Mesenchymal stem cell (in vitro differentiated cells and primary cell): ENCODE measurements around the gene ANKFN1.

Source experiments
- DNase-seq: peaks from one replicate; pipeline ENCODE4 v3.0.0-alpha.2; 2013
- H2AFZ ChIP-seq: one replicate; pipeline ENCODE4 v1.6.1; 2013; ENCODE audit warnings: low read depth, mild to moderate bottlenecking, control low read depth, inconsistent platforms, low read length, moderate library complexity
- H2AK5ac ChIP-seq: 2 replicates; pipeline ENCODE4 v1.6.1; 2013; ENCODE audit warnings: low read length, moderate library complexity, mild to moderate bottlenecking, inconsistent platforms; ENCODE audit not compliant: severe bottlenecking
- H2BK120ac ChIP-seq: one replicate; pipeline ENCODE4 v1.6.1; 2013; ENCODE audit warnings: low read depth, mild to moderate bottlenecking, inconsistent platforms, low read length, moderate library complexity
- H2BK12ac ChIP-seq, 2 experiments: one replicate each; pipeline ENCODE4 v1.6.1; 2013; ENCODE audit warnings: inconsistent platforms in 2 of 2, low read length in 2 of 2, mild to moderate bottlenecking in 2 of 2, moderate library complexity in 2 of 2, control low read depth in 1 of 2
- H2BK15ac ChIP-seq: one replicate; pipeline ENCODE4 v1.6.1; 2013; ENCODE audit warnings: mild to moderate bottlenecking, low read depth, inconsistent platforms; ENCODE audit not compliant: poor library complexity, severe bottlenecking
- H2BK5ac ChIP-seq: 2 replicates; pipeline ENCODE4 v1.6.1; 2013; ENCODE audit warnings: low read depth, mild to moderate bottlenecking, low read length, control low read depth, inconsistent platforms; ENCODE audit not compliant: poor library complexity, severe bottlenecking
- H3K14ac ChIP-seq, 2 experiments: one replicate each; pipeline ENCODE4 v1.6.1; 2013; ENCODE audit warnings: inconsistent platforms in 2 of 2, low read length in 2 of 2, control low read depth in 1 of 2, mild to moderate bottlenecking in 1 of 2, moderate library complexity in 1 of 2
- H3K18ac ChIP-seq, 2 experiments: one replicate each; pipeline ENCODE4 v1.6.1; 2013; ENCODE audit warnings: inconsistent platforms in 2 of 2, low read length in 2 of 2, control low read depth in 1 of 2, low read depth in 1 of 2, mild to moderate bottlenecking in 1 of 2
- H3K23ac ChIP-seq, 2 experiments: one replicate each; pipeline ENCODE4 v1.6.1; 2013; ENCODE audit warnings: inconsistent platforms in 2 of 2, low read length in 2 of 2, mild to moderate bottlenecking in 2 of 2, moderate library complexity in 2 of 2, control low read depth in 1 of 2
- H3K27ac ChIP-seq: 2 replicates; pipeline ENCODE4 v1.5.1; 2013; ENCODE audit warnings: mild to moderate bottlenecking, moderate library complexity, low read length, control low read depth, inconsistent platforms; ENCODE audit not compliant: poor library complexity, severe bottlenecking
- H3K27me3 ChIP-seq, 2 experiments: 2 replicates each; pipeline versions ENCODE4 v1.6.1 to v1.7.0; 2013; ENCODE audit warnings: low read length in 2 of 2, mild to moderate bottlenecking in 2 of 2, moderate library complexity in 2 of 2, control low read depth in 1 of 2, inconsistent platforms in 1 of 2; ENCODE audit not compliant: control insufficient read depth in 1 of 2, insufficient read depth in 1 of 2
- H3K36me3 ChIP-seq, 2 experiments: 2 replicates each; pipeline versions ENCODE4 v1.6.1 to v1.7.0; 2013; ENCODE audit warnings: low read length in 2 of 2, control low read depth in 1 of 2, inconsistent platforms in 1 of 2, low read depth in 1 of 2, mild to moderate bottlenecking in 1 of 2; ENCODE audit not compliant: insufficient read depth in 2 of 2, control insufficient read depth in 1 of 2
- H3K4ac ChIP-seq, 2 experiments: one replicate each; pipeline ENCODE4 v1.6.1; 2013; ENCODE audit warnings: inconsistent platforms in 2 of 2, low read length in 2 of 2, mild to moderate bottlenecking in 2 of 2, moderate library complexity in 2 of 2, control low read depth in 1 of 2, low read depth in 1 of 2
- H3K4me1 ChIP-seq: 2 replicates; pipeline ENCODE4 v1.6.1; 2013; ENCODE audit warnings: low read depth, low read length, control low read depth; ENCODE audit not compliant: control insufficient read depth, insufficient read depth
- H3K4me2 ChIP-seq: 2 replicates; pipeline ENCODE4 v1.6.1; 2013; ENCODE audit warnings: low read length, mild to moderate bottlenecking, inconsistent platforms; ENCODE audit not compliant: poor library complexity, severe bottlenecking
- H3K4me3 ChIP-seq, 2 experiments: 2 replicates each; pipeline versions ENCODE4 v1.5.1 to v1.7.0; 2013; ENCODE audit warnings: low read length in 2 of 2, mild to moderate bottlenecking in 2 of 2, control low read depth in 1 of 2, low read depth in 1 of 2; ENCODE audit not compliant: insufficient read depth in 1 of 2
- H3K79me1 ChIP-seq: replicated peaks from 2 replicates; pipeline ENCODE4 v1.6.1; 2013; ENCODE audit warnings: mild to moderate bottlenecking, control low read depth, low read length, inconsistent platforms; ENCODE audit not compliant: poor library complexity, severe bottlenecking
- H3K9ac ChIP-seq: 2 replicates; pipeline ENCODE4 v1.7.0; 2013; ENCODE audit warnings: mild to moderate bottlenecking, low read length, moderate library complexity
- H3K9me3 ChIP-seq: 2 replicates; pipeline ENCODE4 v1.7.0; 2013; ENCODE audit warnings: mild to moderate bottlenecking, low read length; ENCODE audit not compliant: control insufficient read depth
- H4K8ac ChIP-seq: one replicate; pipeline ENCODE4 v1.6.1; 2013; ENCODE audit warnings: inconsistent platforms, mild to moderate bottlenecking, low read length, moderate library complexity
- H4K91ac ChIP-seq: one replicate; pipeline ENCODE4 v1.6.1; 2013; ENCODE audit warnings: mild to moderate bottlenecking, low read length, inconsistent platforms
- WGBS: methylation state at CpG from one replicate; pipeline ENCODE4 v1.1.7; 2013; ENCODE audit warnings: mixed read lengths; 5-methylcytosine and 5-hydroxymethylcytosine counted together

ANKFN1 gene

DNA sequence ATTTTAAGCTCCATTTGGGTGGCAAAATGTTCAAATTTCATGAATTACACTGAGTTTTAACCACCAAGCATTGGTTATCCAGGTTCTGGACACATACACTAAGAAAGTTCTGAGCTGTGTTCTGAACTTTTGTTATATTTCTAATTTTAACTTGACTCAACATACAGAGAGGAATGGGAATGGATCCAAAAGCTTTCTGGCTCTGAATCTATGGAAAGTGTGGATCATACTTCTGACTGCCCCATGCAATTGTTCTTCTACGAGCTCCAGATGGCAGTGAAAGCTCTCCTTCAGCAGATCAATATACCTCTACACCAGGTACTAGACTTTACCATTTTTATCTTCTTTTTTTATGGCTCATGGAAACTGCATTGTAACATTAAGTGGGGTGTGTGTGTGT lies 327.2 kb downstream of the ANKFN1 start:
- Histone ChIP-seq H3K27ac (no peak overlapping the region), H2BK12ac (no peak overlapping the region), H3K4ac (no peak overlapping the region), H2AK5ac (no peak overlapping the region), H3K9ac (no peak overlapping the region), H3K4me2 (no peak overlapping the region), H3K23ac (no peak overlapping the region), H3K27me3 (no peaks in the 10 kb centered on the region), H3K18ac (no peak overlapping the region), H2AFZ (no peak overlapping the region), H3K4me3 (no peak overlapping the region), H2BK5ac (no peak overlapping the region), H3K9me3 (no peaks in the 10 kb centered on the region), H3K4me1 (no peaks in the 10 kb centered on the region), H2BK15ac (no peak overlapping the region), H4K8ac (no peak overlapping the region), H3K79me1 (no peaks in the 10 kb centered on the region), H2BK120ac (no peak overlapping the region), H3K14ac (no peak overlapping the region), H4K91ac (no peak overlapping the region), H3K36me3 (no peaks in the 10 kb centered on the region)
- no peak for DNase-seq
- WGBS, result 57% methylated on average over 1 of the region's 1 CpG

DNA sequence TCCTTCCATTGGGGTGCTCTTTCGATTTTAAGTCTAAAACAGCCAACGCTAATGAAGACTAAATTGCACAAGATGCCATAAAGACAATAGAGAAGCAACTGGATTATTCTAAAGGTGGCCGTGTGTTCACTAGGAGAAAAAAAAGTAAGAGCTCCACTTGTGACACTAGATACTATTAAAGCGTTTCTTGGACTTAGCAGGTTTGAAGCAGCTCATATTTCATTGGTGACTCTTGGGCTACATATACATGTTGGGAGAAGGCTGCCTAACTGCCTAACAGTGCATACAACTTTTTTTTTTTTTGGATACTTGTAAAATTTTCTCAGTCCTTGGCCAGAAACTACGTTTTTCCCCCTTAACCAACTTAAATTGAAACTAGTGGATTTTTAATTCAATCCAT lies 328.4 kb downstream of the ANKFN1 start:
- Histone ChIP-seq H3K18ac (no peak overlapping the region), H3K27me3 (no peaks in the 10 kb centered on the region), H3K9me3 (no peaks in the 10 kb centered on the region), H2BK15ac (no peak overlapping the region), H3K14ac (no peak overlapping the region), H3K23ac (no peak overlapping the region), H2AK5ac (no peak overlapping the region), H2BK12ac (no peak overlapping the region), H2AFZ (no peak overlapping the region), H3K9ac (no peak overlapping the region), H4K91ac (no peak overlapping the region), H3K4me1 (no peaks in the 10 kb centered on the region), H2BK5ac (no peak overlapping the region), H3K4ac (no peak overlapping the region), H3K79me1 (no peaks in the 10 kb centered on the region), H3K4me3 (no peak overlapping the region), H3K27ac (no peak overlapping the region), H2BK120ac (no peak overlapping the region), H3K4me2 (no peak overlapping the region), H4K8ac (no peak overlapping the region), H3K36me3 (no peaks in the 10 kb centered on the region)
- no peak for DNase-seq
- WGBS, result 82% methylated on average over 3 of the region's 5 CpGs

GRCh38 chr17:56482229-56482628 lies 329.0 kb downstream of the ANKFN1 start:
- H4K91ac ChIP-seq, result no peak overlapping the region
- H2AK5ac ChIP-seq, result no peak overlapping the region
- no peak overlapping the region for H2BK5ac ChIP-seq
- no peak overlapping the region for H2AFZ ChIP-seq
- H4K8ac ChIP-seq, result no peak overlapping the region
- H3K79me1 ChIP-seq, result no peaks in the 10 kb centered on the region
- no peak overlapping the region for H2BK12ac ChIP-seq
- H3K27ac ChIP-seq, result no peak overlapping the region
- no peaks in the 10 kb centered on the region for H3K36me3 ChIP-seq
- 85% methylated on average over 6 of the region's 6 CpGs for WGBS
- H3K18ac ChIP-seq, result no peak overlapping the region
- H3K27me3 ChIP-seq, result no peaks in the 10 kb centered on the region
- DNase-seq, result no peak
- no peak overlapping the region for H2BK15ac ChIP-seq
- no peak overlapping the region for H3K4me2 ChIP-seq
- H3K4ac ChIP-seq, result no peak overlapping the region
- no peaks in the 10 kb centered on the region for H3K9me3 ChIP-seq
- no peak overlapping the region for H3K9ac ChIP-seq
- no peak overlapping the region for H2BK120ac ChIP-seq
- no peak overlapping the region for H3K14ac ChIP-seq
- H3K4me3 ChIP-seq, result no peak overlapping the region
- H3K4me1 ChIP-seq, result no peaks in the 10 kb centered on the region
- no peak overlapping the region for H3K23ac ChIP-seq

DNA sequence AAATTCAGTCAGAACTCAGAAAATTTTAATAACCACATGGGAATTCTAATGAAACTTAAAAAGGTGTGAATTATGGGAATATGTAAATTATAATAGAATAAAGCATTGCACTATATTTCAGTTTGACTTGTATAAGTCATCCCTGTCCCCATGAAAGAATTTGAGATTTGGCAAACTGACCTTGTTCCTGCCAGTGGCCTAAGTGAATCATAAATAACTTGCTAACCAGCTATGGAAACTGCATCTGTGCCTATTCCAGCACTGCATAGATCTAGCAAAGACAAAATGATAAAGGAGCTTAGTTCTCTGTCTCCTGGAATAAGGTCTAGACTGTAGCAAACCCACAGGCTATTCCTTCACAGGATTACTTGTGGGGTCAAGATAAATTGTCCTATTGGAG lies 333.5 kb downstream of the ANKFN1 start:
- Histone ChIP-seq H3K18ac (no peak overlapping the region), H4K8ac (no peak overlapping the region), H3K4me1 (no peaks in the 10 kb centered on the region), H4K91ac (no peak overlapping the region), H2AK5ac (no peak overlapping the region), H2BK12ac (no peak overlapping the region), H3K4me3 (no peak overlapping the region), H3K23ac (no peak overlapping the region), H2BK120ac (no peak overlapping the region), H3K27me3 (peaks cover 0 to 7% of the 10 kb centered on the region in 2 experiments), H2AFZ (no peak overlapping the region), H3K4ac (no peak overlapping the region), H3K27ac (no peak overlapping the region), H2BK15ac (no peak overlapping the region), H3K36me3 (no peaks in the 10 kb centered on the region), H3K79me1 (no peaks in the 10 kb centered on the region), H3K14ac (no peak overlapping the region), H2BK5ac (no peak overlapping the region), H3K9me3 (no peaks in the 10 kb centered on the region), H3K4me2 (no peak overlapping the region), H3K9ac (no peak overlapping the region)
- no peak for DNase-seq
